Measurements from ENCODE around the gene ACE2.

Gene ACE2

GRCh38 chrX:15563056-15563455 lies 37.7 kb downstream of the ACE2 start:
- Histone ChIP-seq H3K4me3 (ENCODE audit: low read depth, low read length) (no peak overlapping the region), H2AFZ (no peak overlapping the region), H3K4me2 (ENCODE audit: low read length) (no peak overlapping the region), H3K9me3 (ENCODE audit: control insufficient read depth, low read length) (no peaks in the 10 kb centered on the region), H3K4me1 (no peaks in the 10 kb centered on the region), H3K36me3 (ENCODE audit: control insufficient read depth, insufficient read depth, low read length) (no peaks in the 10 kb centered on the region), H3K79me2 (no peaks in the 10 kb centered on the region), H3K9ac (no peak overlapping the region), H3K27ac (no peak overlapping the region), H3K27me3 (ENCODE audit: control insufficient read depth, insufficient read depth, low read length) (no peaks in the 10 kb centered on the region)
- TF ChIP-seq CTCF (IDR thresholded peaks at IDR 0.05): no peak

- no peak for TF ChIP-seq CTCF (IDR thresholded peaks at IDR 0.05)
- Histone ChIP-seq H3K4me2 (ENCODE audit: low read length) (no peak overlapping the region), H3K27me3 (ENCODE audit: control insufficient read depth, insufficient read depth, low read length) (no peaks in the 10 kb centered on the region), H3K79me2 (no peaks in the 10 kb centered on the region), H3K27ac (no peak overlapping the region), H3K9ac (no peak overlapping the region), H3K9me3 (ENCODE audit: control insufficient read depth, low read length) (no peaks in the 10 kb centered on the region), H3K4me1 (no peaks in the 10 kb centered on the region), H3K36me3 (ENCODE audit: control insufficient read depth, insufficient read depth, low read length) (no peaks in the 10 kb centered on the region), H2AFZ (no peak overlapping the region), H3K4me3 (ENCODE audit: low read depth, low read length) (no peak overlapping the region)
Measured at GRCh38 chrX:15560924-15561323, 39.8 kb downstream of the ACE2 start.

GRCh38 chrX:15559227-15559626 lies 41.5 kb downstream of the ACE2 start:
- H3K9me3 ChIP-seq (ENCODE audit: control insufficient read depth, low read length): no peaks in the 10 kb centered on the region
- no peaks in the 10 kb centered on the region for H3K4me1 ChIP-seq
- H3K36me3 ChIP-seq (ENCODE audit: control insufficient read depth, insufficient read depth, low read length): no peaks in the 10 kb centered on the region
- H3K27ac ChIP-seq: no peak overlapping the region
- no peak overlapping the region for H3K4me3 ChIP-seq (ENCODE audit: low read depth, low read length)
- H3K9ac ChIP-seq: no peak overlapping the region
- H3K79me2 ChIP-seq: no peaks in the 10 kb centered on the region
- TF ChIP-seq CTCF (IDR thresholded peaks at IDR 0.05): no peak
- H3K27me3 ChIP-seq (ENCODE audit: control insufficient read depth, insufficient read depth, low read length): no peaks in the 10 kb centered on the region
- H3K4me2 ChIP-seq (ENCODE audit: low read length): no peak overlapping the region
- no peak overlapping the region for H2AFZ ChIP-seq

- Histone ChIP-seq H3K4me1 (no peaks in the 10 kb centered on the region), H3K36me3 (ENCODE audit: control insufficient read depth, insufficient read depth, low read length) (no peaks in the 10 kb centered on the region), H3K27me3 (ENCODE audit: control insufficient read depth, insufficient read depth, low read length) (no peaks in the 10 kb centered on the region), H3K9ac (no peak overlapping the region), H3K4me3 (ENCODE audit: low read depth, low read length) (no peak overlapping the region), H3K27ac (no peak overlapping the region), H3K4me2 (ENCODE audit: low read length) (no peak overlapping the region), H3K9me3 (ENCODE audit: control insufficient read depth, low read length) (no peaks in the 10 kb centered on the region), H3K79me2 (no peaks in the 10 kb centered on the region), H2AFZ (no peak overlapping the region)
- TF ChIP-seq CTCF (IDR thresholded peaks at IDR 0.05): no peak
Measured at GRCh38 chrX:15549189-15550012, 51.4 kb downstream of the ACE2 start.

GRCh38 chrX:15547356-15547755 lies 53.4 kb downstream of the ACE2 start:
- Histone ChIP-seq H3K9me3 (ENCODE audit: control insufficient read depth, low read length) (no peaks in the 10 kb centered on the region), H3K4me1 (no peaks in the 10 kb centered on the region), H3K4me3 (ENCODE audit: low read depth, low read length) (no peak overlapping the region), H3K36me3 (ENCODE audit: control insufficient read depth, insufficient read depth, low read length) (no peaks in the 10 kb centered on the region), H3K27me3 (ENCODE audit: control insufficient read depth, insufficient read depth, low read length) (no peaks in the 10 kb centered on the region), H3K4me2 (ENCODE audit: low read length) (no peak overlapping the region), H2AFZ (no peak overlapping the region), H3K27ac (no peak overlapping the region), H3K79me2 (no peaks in the 10 kb centered on the region), H3K9ac (no peak overlapping the region)
- TF ChIP-seq CTCF (IDR thresholded peaks at IDR 0.05): no peak

Data from parathyroid adenoma (tissue), 2 donors.